GM12864 (cell line): ENCODE measurements around the gene KATNA1.

Source experiments
- DNase-seq: peaks from one replicate; pipeline ENCODE4 v3.0.0-alpha.2; 2011; ENCODE audit warnings: low read depth
- H3K4me3 ChIP-seq: 2 replicates; pipeline ENCODE4 v1.5.1; 2011; ENCODE audit warnings: mild to moderate bottlenecking, low read depth, low read length, control low read depth
- TF ChIP-seq, protein P1 (sequence below): IDR thresholded peaks from 2 replicates; pipeline ENCODE4 v1.5.1; 2011; ENCODE audit warnings: low read depth, mild to moderate bottlenecking, moderate library complexity, low read length, control low read depth, inconsistent platforms; ENCODE audit errors: missing control alignments

The KATNA1 gene

DNA sequence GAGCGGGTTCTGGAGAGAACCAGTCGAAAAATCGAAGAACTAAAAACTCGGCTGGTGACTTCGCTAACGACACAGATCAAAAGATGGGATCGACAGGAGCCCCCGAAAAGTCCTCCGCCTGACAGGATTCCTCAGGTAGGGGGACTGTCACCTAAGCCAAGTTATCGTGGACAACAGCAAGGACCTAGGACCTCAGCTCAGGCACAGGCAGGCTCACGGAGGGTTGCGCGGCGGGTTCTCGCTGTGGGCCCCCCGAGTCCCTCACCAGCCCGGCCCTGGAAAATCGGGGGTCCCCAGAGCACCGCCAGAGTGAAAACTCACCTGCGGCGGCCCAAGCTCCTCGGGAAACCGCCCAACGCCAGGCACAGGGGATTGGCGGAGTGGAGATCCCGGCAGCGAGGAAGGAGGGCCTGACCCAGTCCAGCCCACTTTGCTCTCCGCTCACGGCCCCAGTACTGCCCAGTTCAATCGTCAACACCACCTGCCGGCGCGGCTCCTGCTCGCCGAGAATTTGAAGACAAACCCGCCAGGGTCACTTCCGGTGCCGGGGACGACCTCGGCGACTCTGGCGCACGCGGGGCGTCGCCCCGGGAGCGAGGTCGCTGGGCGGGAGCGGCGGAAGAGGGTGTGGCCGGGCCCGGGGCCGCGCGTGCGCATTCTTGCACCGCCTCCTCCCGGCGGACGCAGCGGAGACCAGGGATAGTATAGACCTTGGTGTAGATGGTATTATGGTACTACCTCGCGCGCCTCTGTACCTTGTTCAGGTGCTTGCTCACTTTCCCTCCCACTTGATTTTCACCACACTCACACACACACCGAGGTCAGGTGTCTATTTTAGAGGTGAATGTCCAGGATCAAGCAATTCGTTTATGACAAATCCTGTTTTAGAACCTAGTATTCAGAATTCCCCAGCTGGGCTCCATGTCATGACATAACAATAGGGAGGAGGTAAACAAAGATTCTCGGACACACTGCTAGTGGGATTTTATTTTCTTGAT is at the start of gene KATNA1:
Gene KATNA1 (minus strand): TSS at position 567 of the 998 bp plus-strand sequence. CDS start 10,167 bp downstream, outside the sequence.
- peak; percentile 72 for DNase-seq
- TF ChIP-seq, protein P1, sequence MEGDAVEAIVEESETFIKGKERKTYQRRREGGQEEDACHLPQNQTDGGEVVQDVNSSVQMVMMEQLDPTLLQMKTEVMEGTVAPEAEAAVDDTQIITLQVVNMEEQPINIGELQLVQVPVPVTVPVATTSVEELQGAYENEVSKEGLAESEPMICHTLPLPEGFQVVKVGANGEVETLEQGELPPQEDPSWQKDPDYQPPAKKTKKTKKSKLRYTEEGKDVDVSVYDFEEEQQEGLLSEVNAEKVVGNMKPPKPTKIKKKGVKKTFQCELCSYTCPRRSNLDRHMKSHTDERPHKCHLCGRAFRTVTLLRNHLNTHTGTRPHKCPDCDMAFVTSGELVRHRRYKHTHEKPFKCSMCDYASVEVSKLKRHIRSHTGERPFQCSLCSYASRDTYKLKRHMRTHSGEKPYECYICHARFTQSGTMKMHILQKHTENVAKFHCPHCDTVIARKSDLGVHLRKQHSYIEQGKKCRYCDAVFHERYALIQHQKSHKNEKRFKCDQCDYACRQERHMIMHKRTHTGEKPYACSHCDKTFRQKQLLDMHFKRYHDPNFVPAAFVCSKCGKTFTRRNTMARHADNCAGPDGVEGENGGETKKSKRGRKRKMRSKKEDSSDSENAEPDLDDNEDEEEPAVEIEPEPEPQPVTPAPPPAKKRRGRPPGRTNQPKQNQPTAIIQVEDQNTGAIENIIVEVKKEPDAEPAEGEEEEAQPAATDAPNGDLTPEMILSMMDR = peak; percentile 5
- peak within 1 kb of the TSS; percentile 64 for H3K4me3 ChIP-seq

DNA sequence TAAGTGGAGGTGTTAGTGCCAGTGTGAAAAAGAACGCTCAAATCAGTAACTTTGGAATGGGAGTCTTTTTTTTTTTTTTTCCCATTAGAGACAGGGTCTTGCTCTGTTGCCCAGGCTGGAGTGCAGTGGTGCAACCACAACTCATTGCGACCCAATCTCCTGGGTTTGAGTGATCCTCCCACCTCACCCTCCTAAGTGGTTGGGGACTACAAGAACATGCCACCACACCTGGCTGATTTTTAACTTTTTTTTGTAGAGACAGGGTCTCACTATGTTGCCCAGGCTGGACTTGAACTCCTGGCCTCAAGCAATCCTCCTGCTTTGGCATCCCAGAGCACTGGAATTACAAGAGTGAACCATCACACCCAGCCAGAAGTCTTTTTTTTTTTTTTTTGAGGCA is 49.7 kb upstream of the KATNA1 start:
- no peak for DNase-seq
- no peak overlapping the region for H3K4me3 ChIP-seq
- TF ChIP-seq, protein P1 = no peak

DNA sequence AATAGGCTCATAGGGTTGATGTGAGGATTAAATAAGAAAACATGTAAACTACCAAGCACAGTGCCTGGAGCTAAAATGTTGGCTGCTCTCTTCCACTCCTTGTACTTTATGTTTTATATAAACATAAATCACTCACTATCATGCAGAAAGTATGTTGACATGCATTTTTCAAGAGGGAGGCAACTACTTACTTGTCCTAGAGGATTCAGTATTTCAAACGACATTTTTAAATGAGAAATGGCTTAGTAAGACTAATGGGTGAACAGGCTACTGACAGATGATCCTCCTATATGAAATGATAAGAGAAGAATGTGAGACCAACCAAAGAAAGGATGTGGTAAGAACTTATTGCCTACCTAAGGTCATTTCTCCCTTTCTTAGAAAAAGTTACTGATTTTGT is 48.4 kb upstream of the KATNA1 start:
- no peak for DNase-seq
- TF ChIP-seq, protein P1 = no peak
- H3K4me3 ChIP-seq = no peak overlapping the region

DNA sequence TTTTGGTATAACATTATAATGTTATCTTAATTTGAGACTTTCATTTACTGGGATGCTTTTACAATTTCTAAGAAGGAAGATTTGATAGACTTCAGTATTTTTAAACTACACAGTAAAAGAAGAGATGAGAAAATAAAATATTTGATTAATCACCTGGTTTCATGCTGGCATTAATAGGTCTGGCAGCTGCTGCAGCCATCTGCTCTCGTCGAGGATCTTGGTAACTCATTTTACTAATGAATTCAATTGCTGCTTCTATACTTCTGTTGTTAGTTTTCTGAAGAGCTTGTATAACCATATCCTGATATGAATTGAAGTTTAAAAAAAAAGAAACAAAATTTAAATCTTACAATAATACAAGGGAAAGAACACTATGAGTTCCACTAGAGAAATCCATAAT is 46.4 kb upstream of the KATNA1 start:
- H3K4me3 ChIP-seq = no peak overlapping the region
- DNase-seq = no peak
- TF ChIP-seq, protein P1 = no peak

DNA sequence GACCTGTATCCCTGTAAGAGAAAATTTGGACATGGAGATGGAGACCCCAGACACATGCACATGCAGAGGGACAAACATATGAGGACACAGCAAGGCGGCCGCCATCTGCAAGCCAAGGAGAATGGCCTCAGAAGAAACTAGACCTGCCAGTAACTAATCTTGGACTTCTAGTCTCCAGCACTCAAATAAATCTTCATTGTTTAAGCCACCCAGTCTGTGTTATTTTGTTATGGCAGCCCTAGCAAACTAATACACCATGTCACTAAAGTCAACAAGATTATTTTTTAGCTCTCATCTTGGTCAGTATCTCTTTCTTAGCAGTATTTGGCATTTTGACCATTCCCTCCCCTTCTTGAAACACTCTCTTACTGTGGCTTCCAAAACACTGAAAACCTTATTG is 42.7 kb upstream of the KATNA1 start:
- no peak overlapping the region for H3K4me3 ChIP-seq
- TF ChIP-seq, protein P1 = no peak
- DNase-seq = no peak

DNA sequence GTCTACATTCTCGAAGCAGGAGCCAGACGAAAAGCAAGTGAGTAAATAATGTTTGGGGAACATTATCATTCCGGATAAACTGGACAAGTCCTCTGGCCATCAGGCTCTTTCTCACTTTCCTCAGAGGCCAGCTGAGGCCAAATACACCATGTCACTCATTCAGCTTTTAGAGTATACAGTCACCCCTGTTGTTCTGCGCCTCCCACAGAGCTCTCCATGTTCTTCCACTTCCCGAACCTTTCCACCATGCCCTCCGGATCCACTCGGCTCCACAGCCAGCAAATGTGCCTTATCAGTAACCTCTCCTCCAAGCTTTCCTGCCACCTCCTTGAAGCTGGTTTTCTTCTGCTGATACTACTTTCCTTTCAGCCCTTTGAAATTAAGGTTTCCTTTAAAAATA is 37.7 kb upstream of the KATNA1 start:
- TF ChIP-seq, protein P1 = no peak
- DNase-seq = no peak
- no peak overlapping the region for H3K4me3 ChIP-seq
